ENCODE measurements around the gene COL21A1.

Gene COL21A1

GRCh38 chr6:56033401-56033800 is 214.0 kb downstream of the COL21A1 start:
- Histone ChIP-seq H2AFZ (ENCODE audit: low read depth, low read length) (no peak overlapping the region), H3K4me3 (ENCODE audit: low read depth in 1 of 2, low read length in 2 of 2) (no peak overlapping the region), H3K36me3 (ENCODE audit: insufficient read depth, low read length) (no peaks in the 10 kb centered on the region), H4K20me1 (ENCODE audit: insufficient read depth, low read length) (no peaks in the 10 kb centered on the region), H3K27ac (ENCODE audit: low read length) (no peak overlapping the region), H3K79me2 (ENCODE audit: insufficient read depth, low read length) (no peaks in the 10 kb centered on the region), H3K9me3 (ENCODE audit: insufficient read depth, low read length, severe bottlenecking) (no peaks in the 10 kb centered on the region), H3K4me2 (ENCODE audit: insufficient read depth, low read length) (no peak overlapping the region), H3K27me3 (ENCODE audit: insufficient read depth, low read length, poor library complexity) (no peaks in the 10 kb centered on the region), H3K9ac (ENCODE audit: low read depth, low read length) (no peak overlapping the region), H3K4me1 (ENCODE audit: insufficient read depth, low read length) (no peaks in the 10 kb centered on the region)
- no peak for ATAC-seq (ENCODE audit: insufficient read depth, low read depth)
- DNase-seq: no peak
- TF ChIP-seq EZH2 (IDR thresholded peaks at IDR 0.05; ENCODE audit: borderline replicate concordance, low read depth, low read length, severe bottlenecking): no peak
- TF ChIP-seq CTCF (IDR thresholded peaks at IDR 0.05; ENCODE audit: borderline replicate concordance, extremely low read depth, low read length, poor library complexity, severe bottlenecking): no peak

- H3K27me3 ChIP-seq (ENCODE audit: insufficient read depth, low read length, poor library complexity): no peaks in the 10 kb centered on the region
- no peaks in the 10 kb centered on the region for H3K4me1 ChIP-seq (ENCODE audit: insufficient read depth, low read length)
- H3K79me2 ChIP-seq (ENCODE audit: insufficient read depth, low read length): no peaks in the 10 kb centered on the region
- no peak overlapping the region for H3K4me2 ChIP-seq (ENCODE audit: insufficient read depth, low read length)
- H3K9ac ChIP-seq (ENCODE audit: low read depth, low read length): no peak overlapping the region
- no peak overlapping the region for H3K4me3 ChIP-seq (ENCODE audit: low read depth in 1 of 2, low read length in 2 of 2)
- no peaks in the 10 kb centered on the region for H3K36me3 ChIP-seq (ENCODE audit: insufficient read depth, low read length)
- TF ChIP-seq EZH2 (IDR thresholded peaks at IDR 0.05; ENCODE audit: borderline replicate concordance, low read depth, low read length, severe bottlenecking): no peak
- no peak for TF ChIP-seq CTCF (IDR thresholded peaks at IDR 0.05; ENCODE audit: borderline replicate concordance, extremely low read depth, low read length, poor library complexity, severe bottlenecking)
- H3K9me3 ChIP-seq (ENCODE audit: insufficient read depth, low read length, severe bottlenecking): no peaks in the 10 kb centered on the region
- ATAC-seq (ENCODE audit: insufficient read depth, low read depth) (no peak), DNase-seq (no peak)
- H4K20me1 ChIP-seq (ENCODE audit: insufficient read depth, low read length): no peaks in the 10 kb centered on the region
- H2AFZ ChIP-seq (ENCODE audit: low read depth, low read length): no peak overlapping the region
- no peak overlapping the region for H3K27ac ChIP-seq (ENCODE audit: low read length)
Measured at GRCh38 chr6:56032715-56033260, 214.6 kb downstream of the COL21A1 start.

GRCh38 chr6:56027865-56028264 is 219.5 kb downstream of the COL21A1 start:
- no peak for TF ChIP-seq CTCF (IDR thresholded peaks at IDR 0.05; ENCODE audit: borderline replicate concordance, extremely low read depth, low read length, poor library complexity, severe bottlenecking)
- no peak for TF ChIP-seq EZH2 (IDR thresholded peaks at IDR 0.05; ENCODE audit: borderline replicate concordance, low read depth, low read length, severe bottlenecking)
- Histone ChIP-seq H3K4me1 (ENCODE audit: insufficient read depth, low read length) (no peaks in the 10 kb centered on the region), H2AFZ (ENCODE audit: low read depth, low read length) (no peak overlapping the region), H4K20me1 (ENCODE audit: insufficient read depth, low read length) (no peaks in the 10 kb centered on the region), H3K9ac (ENCODE audit: low read depth, low read length) (no peak overlapping the region), H3K36me3 (ENCODE audit: insufficient read depth, low read length) (no peaks in the 10 kb centered on the region), H3K4me2 (ENCODE audit: insufficient read depth, low read length) (no peak overlapping the region), H3K27me3 (ENCODE audit: insufficient read depth, low read length, poor library complexity) (no peaks in the 10 kb centered on the region), H3K4me3 (ENCODE audit: low read depth in 1 of 2, low read length in 2 of 2) (no peak overlapping the region), H3K27ac (ENCODE audit: low read length) (no peak overlapping the region), H3K79me2 (ENCODE audit: insufficient read depth, low read length) (no peaks in the 10 kb centered on the region), H3K9me3 (ENCODE audit: insufficient read depth, low read length, severe bottlenecking) (no peaks in the 10 kb centered on the region)
- DNase-seq: no peak
- ATAC-seq (ENCODE audit: insufficient read depth, low read depth): no peak

Data from DND-41 (cell line).